WTC11 (cell line): ENCODE data around the gene DECR2. TPM values are rescaled to one million over a fixed set of nuclear protein-coding genes. Genes with fewer than 3 reads are reported as not detected.
"Not testable (repeated sequence)": the region's sequence is repeated elsewhere in the genome, so short reads cannot be mapped to it uniquely, and the experiment has no call there.

Experiments
- ATAC-seq: fragments of 200-7000 bp; cut with Tn5 transposase; 2 replicates; pipeline ENCODE4 v1.10.0; 2021; ENCODE audit warnings: mild to moderate bottlenecking, moderate library complexity
- CTCF ChIA-PET: fragments of 300-600 bp; sonication (Branson Sonifier 250); formaldehyde crosslinking; loops from one replicate; lab custom pipeline; 2021; ENCODE audit warnings: antibody characterized with exemption; lab: Charles Lee
- POLR2A ChIA-PET: fragments of 350-600 bp; sonication (Branson Sonifier 250); formaldehyde crosslinking; loops from one replicate; lab custom pipeline; 2021; ENCODE audit warnings: antibody characterized with exemption; lab: Charles Lee
- DNase-seq: peaks from one replicate; pipeline ENCODE4 v3.0.0; 2021; ENCODE audit warnings: low spot score
- H3K27ac Mint-ChIP-seq: 2 replicates; pipeline ENCODE4 v1.8.0; 2021; ENCODE audit warnings: mixed read lengths
- H3K27me3 Mint-ChIP-seq: 2 replicates; pipeline ENCODE4 v1.8.0; 2021; ENCODE audit warnings: low read depth, mild to moderate bottlenecking, moderate library complexity, mixed read lengths
- H3K36me3 Mint-ChIP-seq: 2 replicates; pipeline ENCODE4 v1.8.0; 2021; ENCODE audit warnings: mixed read lengths
- H3K4me1 Mint-ChIP-seq: 2 replicates; pipeline ENCODE4 v1.8.0; 2022; ENCODE audit warnings: mixed read lengths
- H3K4me3 Mint-ChIP-seq: 2 replicates; pipeline ENCODE4 v1.8.0; 2021; ENCODE audit warnings: mild to moderate bottlenecking, moderate library complexity, mixed read lengths
- H3K9me3 Mint-ChIP-seq: 2 replicates; pipeline ENCODE4 v1.8.0; 2021; ENCODE audit warnings: mixed read lengths
- CBFB ChIP-seq: sonication (generic); formaldehyde crosslinking; IDR thresholded peaks from 2 replicates; pipeline ENCODE4 v1.8.1; 2022; ENCODE audit warnings: mild to moderate bottlenecking, low read depth, missing genetic modification reagents
- E2F1 ChIP-seq: sonication (generic); formaldehyde crosslinking; IDR thresholded peaks from 2 replicates; pipeline ENCODE4 v1.8.0; 2022; ENCODE audit warnings: mild to moderate bottlenecking, missing genetic modification reagents
- E2F5 ChIP-seq: sonication (generic); formaldehyde crosslinking; IDR thresholded peaks from 2 replicates; pipeline ENCODE4 v1.8.1; 2022; ENCODE audit warnings: mild to moderate bottlenecking, moderate library complexity, missing genetic modification reagents
- FOXK1 ChIP-seq: sonication (generic); formaldehyde crosslinking; IDR thresholded peaks from 2 replicates; pipeline ENCODE4 v1.8.0; 2022; ENCODE audit warnings: mild to moderate bottlenecking, moderate library complexity, missing genetic modification reagents
- FOXP4 ChIP-seq: sonication (generic); formaldehyde crosslinking; IDR thresholded peaks from 2 replicates; pipeline ENCODE4 v1.8.0; 2022; ENCODE audit warnings: mild to moderate bottlenecking, missing genetic modification reagents
- GABPB1 ChIP-seq: sonication (generic); formaldehyde crosslinking; IDR thresholded peaks from 2 replicates; pipeline ENCODE4 v1.8.1; 2023; ENCODE audit warnings: mild to moderate bottlenecking, missing genetic modification reagents
- GRHL2 ChIP-seq: fragments of 250-450 bp; sonication (Bioruptor Pico); IDR thresholded peaks from 2 replicates; pipeline ENCODE4 v1.8.0; 2022; ENCODE audit warnings: mild to moderate bottlenecking, moderate library complexity; ENCODE audit not compliant: insufficient replicate concordance, severe bottlenecking
- HMGA2 ChIP-seq: fragments of 250-450 bp; sonication (Bioruptor Pico); IDR thresholded peaks from 2 replicates; pipeline ENCODE4 v1.4.0; 2021; ENCODE audit warnings: mild to moderate bottlenecking, moderate library complexity
- JUN ChIP-seq: sonication (generic); formaldehyde crosslinking; IDR thresholded peaks from 2 replicates; pipeline ENCODE4 v1.8.0; 2023; ENCODE audit warnings: mild to moderate bottlenecking, missing genetic modification reagents
- MAX ChIP-seq: sonication (generic); formaldehyde crosslinking; IDR thresholded peaks from 2 replicates; pipeline ENCODE4 v1.8.0; 2022; ENCODE audit warnings: mild to moderate bottlenecking, missing genetic modification reagents
- MYBL2 ChIP-seq: sonication (generic); formaldehyde crosslinking; IDR thresholded peaks from 2 replicates; pipeline ENCODE4 v1.8.1; 2023; ENCODE audit warnings: mild to moderate bottlenecking, moderate library complexity, missing genetic modification reagents
- OVOL2 ChIP-seq: fragments of 250-450 bp; sonication (Bioruptor Pico); IDR thresholded peaks from 2 replicates; pipeline ENCODE4 v1.9.0; 2021; ENCODE audit warnings: mild to moderate bottlenecking, borderline replicate concordance
- ZNF219 ChIP-seq: sonication (generic); formaldehyde crosslinking; IDR thresholded peaks from 2 replicates; pipeline ENCODE4 v1.8.0; 2023; ENCODE audit warnings: missing genetic modification reagents, mild to moderate bottlenecking, borderline replicate concordance
- ZNF232 ChIP-seq: sonication (generic); formaldehyde crosslinking; IDR thresholded peaks from 2 replicates; pipeline ENCODE4 v1.8.0; 2022; ENCODE audit warnings: mild to moderate bottlenecking, missing genetic modification reagents
- ZNF425 ChIP-seq: fragments of 250-450 bp; sonication (Bioruptor Pico); conservative IDR thresholded peaks from 2 replicates; pipeline ENCODE4 v1.9.0; 2021; ENCODE audit warnings: mild to moderate bottlenecking
- total RNA-seq: library from RNA; stranded (reverse); gene quantifications from 3 replicates; pipeline ENCODE4 v1.2.3, GENCODE V29; 2021
- TF ChIP-seq, protein P1 (sequence below): sonication (generic); formaldehyde crosslinking; IDR thresholded peaks from 2 replicates; pipeline ENCODE4 v1.8.0; 2023; ENCODE audit warnings: missing genetic modification reagents
- TF ChIP-seq, protein P2 (sequence below): sonication (generic); formaldehyde crosslinking; IDR thresholded peaks from 2 replicates; pipeline ENCODE4 v1.8.1; 2023; ENCODE audit warnings: mild to moderate bottlenecking, moderate library complexity, missing genetic modification reagents
- TF ChIP-seq, protein P3 (sequence below): fragments of 250-450 bp; sonication (Bioruptor Pico); IDR thresholded peaks from 2 replicates; pipeline ENCODE4 v2.1.2; 2022; ENCODE audit warnings: mild to moderate bottlenecking, moderate library complexity
- TF ChIP-seq, protein P4 (sequence below): sonication (generic); formaldehyde crosslinking; conservative IDR thresholded peaks from 2 replicates; pipeline ENCODE4 v1.8.1; 2023; ENCODE audit warnings: mild to moderate bottlenecking, low read depth, missing genetic modification reagents, moderate library complexity
- TF ChIP-seq, protein P5 (sequence below): sonication (generic); formaldehyde crosslinking; IDR thresholded peaks from 2 replicates; pipeline ENCODE4 v1.8.1; 2023; ENCODE audit warnings: mild to moderate bottlenecking, missing genetic modification reagents, moderate library complexity

DECR2 gene
- total RNA-seq, 1 experiment from 2014 or later = 43.6 TPM

DNA sequence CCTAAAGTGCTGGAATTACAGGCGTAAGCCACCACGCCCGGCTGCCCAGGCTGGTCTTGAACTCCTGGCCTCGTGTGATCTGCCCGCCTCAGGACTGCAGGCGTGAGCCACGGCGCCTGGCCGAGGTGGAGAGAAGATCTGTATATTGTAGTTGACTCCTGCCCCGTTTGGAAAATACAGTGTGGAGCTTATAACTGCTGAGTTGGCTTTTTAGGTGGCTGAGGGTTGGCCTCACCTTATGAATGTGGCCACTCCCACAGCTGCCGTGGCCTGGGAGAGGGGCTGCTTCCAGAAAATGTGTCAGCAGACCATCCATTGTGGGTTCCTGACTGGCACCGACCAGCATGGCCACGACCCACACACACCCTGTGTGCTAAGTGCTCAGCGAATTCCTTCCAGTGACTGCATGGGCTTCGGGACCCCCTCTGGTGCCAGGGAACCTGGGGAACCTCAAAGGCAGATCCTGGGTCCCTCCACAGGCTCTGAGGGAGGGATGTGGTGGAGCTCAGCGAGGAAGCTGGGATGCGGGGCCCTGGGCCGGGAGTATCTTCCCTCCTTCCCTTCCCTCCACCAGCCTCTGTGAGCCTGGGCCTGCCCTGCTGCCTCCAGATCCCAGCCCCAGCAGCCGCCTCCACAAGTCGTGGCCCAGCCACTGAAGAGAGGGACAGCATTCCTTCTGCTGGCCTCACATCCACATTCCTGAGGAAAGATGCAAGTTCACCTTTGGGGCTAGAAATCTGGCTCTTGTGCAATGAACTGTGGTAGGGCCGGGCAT is 12.9 kb downstream of the DECR2 start:
- no peak overlapping the region for H3K4me3 Mint-ChIP-seq
- H3K27ac Mint-ChIP-seq = no peak overlapping the region
- TF ChIP-seq E2F5 (CRISPR knock-in tag) (no peak), HMGA2 (CRISPR knock-in tag) (no peak), FOXP4 (CRISPR knock-in tag) (no peak), MAX (CRISPR knock-in tag) (no peak), ZNF425 (no peak), MYBL2 (CRISPR knock-in tag) (no peak), FOXK1 (CRISPR knock-in tag) (no peak), GABPB1 (CRISPR knock-in tag) (no peak), OVOL2 (CRISPR knock-in tag) (no peak), E2F1 (no peak), JUN (CRISPR knock-in tag) (no peak), GRHL2 (CRISPR knock-in tag) (no peak), ZNF232 (no peak), CBFB (CRISPR knock-in tag) (no peak), ZNF219 (CRISPR knock-in tag) (no peak)
- TF ChIP-seq, protein P1, sequence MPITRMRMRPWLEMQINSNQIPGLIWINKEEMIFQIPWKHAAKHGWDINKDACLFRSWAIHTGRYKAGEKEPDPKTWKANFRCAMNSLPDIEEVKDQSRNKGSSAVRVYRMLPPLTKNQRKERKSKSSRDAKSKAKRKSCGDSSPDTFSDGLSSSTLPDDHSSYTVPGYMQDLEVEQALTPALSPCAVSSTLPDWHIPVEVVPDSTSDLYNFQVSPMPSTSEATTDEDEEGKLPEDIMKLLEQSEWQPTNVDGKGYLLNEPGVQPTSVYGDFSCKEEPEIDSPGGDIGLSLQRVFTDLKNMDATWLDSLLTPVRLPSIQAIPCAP (CRISPR knock-in tag) = no peak
- TF ChIP-seq, protein P2, sequence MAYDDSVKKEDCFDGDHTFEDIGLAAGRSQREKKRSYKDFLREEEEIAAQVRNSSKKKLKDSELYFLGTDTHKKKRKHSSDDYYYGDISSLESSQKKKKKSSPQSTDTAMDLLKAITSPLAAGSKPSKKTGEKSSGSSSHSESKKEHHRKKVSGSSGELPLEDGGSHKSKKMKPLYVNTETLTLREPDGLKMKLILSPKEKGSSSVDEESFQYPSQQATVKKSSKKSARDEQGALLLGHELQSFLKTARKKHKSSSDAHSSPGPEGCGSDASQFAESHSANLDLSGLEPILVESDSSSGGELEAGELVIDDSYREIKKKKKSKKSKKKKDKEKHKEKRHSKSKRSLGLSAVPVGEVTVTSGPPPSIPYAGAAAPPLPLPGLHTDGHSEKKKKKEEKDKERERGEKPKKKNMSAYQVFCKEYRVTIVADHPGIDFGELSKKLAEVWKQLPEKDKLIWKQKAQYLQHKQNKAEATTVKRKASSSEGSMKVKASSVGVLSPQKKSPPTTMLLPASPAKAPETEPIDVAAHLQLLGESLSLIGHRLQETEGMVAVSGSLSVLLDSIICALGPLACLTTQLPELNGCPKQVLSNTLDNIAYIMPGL = no peak
- TF ChIP-seq, protein P3, sequence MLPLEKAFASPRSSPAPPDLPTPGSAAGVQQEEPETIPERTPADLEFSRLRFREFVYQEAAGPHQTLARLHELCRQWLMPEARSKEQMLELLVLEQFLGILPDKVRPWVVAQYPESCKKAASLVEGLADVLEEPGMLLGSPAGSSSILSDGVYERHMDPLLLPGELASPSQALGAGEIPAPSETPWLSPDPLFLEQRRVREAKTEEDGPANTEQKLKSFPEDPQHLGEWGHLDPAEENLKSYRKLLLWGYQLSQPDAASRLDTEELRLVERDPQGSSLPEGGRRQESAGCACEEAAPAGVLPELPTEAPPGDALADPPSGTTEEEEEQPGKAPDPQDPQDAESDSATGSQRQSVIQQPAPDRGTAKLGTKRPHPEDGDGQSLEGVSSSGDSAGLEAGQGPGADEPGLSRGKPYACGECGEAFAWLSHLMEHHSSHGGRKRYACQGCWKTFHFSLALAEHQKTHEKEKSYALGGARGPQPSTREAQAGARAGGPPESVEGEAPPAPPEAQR (CRISPR knock-in tag) = no peak
- TF ChIP-seq, protein P4, sequence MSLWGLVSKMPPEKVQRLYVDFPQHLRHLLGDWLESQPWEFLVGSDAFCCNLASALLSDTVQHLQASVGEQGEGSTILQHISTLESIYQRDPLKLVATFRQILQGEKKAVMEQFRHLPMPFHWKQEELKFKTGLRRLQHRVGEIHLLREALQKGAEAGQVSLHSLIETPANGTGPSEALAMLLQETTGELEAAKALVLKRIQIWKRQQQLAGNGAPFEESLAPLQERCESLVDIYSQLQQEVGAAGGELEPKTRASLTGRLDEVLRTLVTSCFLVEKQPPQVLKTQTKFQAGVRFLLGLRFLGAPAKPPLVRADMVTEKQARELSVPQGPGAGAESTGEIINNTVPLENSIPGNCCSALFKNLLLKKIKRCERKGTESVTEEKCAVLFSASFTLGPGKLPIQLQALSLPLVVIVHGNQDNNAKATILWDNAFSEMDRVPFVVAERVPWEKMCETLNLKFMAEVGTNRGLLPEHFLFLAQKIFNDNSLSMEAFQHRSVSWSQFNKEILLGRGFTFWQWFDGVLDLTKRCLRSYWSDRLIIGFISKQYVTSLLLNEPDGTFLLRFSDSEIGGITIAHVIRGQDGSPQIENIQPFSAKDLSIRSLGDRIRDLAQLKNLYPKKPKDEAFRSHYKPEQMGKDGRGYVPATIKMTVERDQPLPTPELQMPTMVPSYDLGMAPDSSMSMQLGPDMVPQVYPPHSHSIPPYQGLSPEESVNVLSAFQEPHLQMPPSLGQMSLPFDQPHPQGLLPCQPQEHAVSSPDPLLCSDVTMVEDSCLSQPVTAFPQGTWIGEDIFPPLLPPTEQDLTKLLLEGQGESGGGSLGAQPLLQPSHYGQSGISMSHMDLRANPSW (CRISPR knock-in tag) = no peak
- TF ChIP-seq, protein P5, sequence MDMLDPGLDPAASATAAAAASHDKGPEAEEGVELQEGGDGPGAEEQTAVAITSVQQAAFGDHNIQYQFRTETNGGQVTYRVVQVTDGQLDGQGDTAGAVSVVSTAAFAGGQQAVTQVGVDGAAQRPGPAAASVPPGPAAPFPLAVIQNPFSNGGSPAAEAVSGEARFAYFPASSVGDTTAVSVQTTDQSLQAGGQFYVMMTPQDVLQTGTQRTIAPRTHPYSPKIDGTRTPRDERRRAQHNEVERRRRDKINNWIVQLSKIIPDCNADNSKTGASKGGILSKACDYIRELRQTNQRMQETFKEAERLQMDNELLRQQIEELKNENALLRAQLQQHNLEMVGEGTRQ = no peak
- no peaks in the 10 kb centered on the region for H3K27me3 Mint-ChIP-seq
- no peaks in the 10 kb centered on the region for H3K9me3 Mint-ChIP-seq
- H3K4me1 Mint-ChIP-seq = no peaks in the 10 kb centered on the region
- CTCF ChIA-PET = interaction anchor here (0.7 to 1.6 kb wide), 2 partner anchors 73 to 1024 kb away, joined by 4 to 5 read pairs; no protein-coding TSS in a partner anchor
- POLR2A ChIA-PET = no interaction called here
- peaks cover 4% of the 10 kb centered on the region; the same call in 1 of the 2 replicates for H3K36me3 Mint-ChIP-seq
- DNase-seq (no peak), ATAC-seq (no peak)

GRCh38 chr16:415170-415498 is 13.4 kb downstream of the DECR2 start:
- POLR2A ChIA-PET, H3K4me1 Mint-ChIP-seq, H3K27me3 Mint-ChIP-seq, H3K36me3 Mint-ChIP-seq, H3K9me3 Mint-ChIP-seq, ATAC-seq, DNase-seq, CTCF ChIA-PET, H3K27ac Mint-ChIP-seq, H3K4me3 Mint-ChIP-seq: not testable (repeated sequence)
